OCI-LY7 (cell line): ENCODE measurements around the gene BTRC.

Experiments
- EZH2phosphoT487 ChIP-seq: fragments of 200-600 bp; sonication (generic); IDR thresholded peaks from 2 replicates; pipeline ENCODE4 v1.6.1; 2018; ENCODE audit warnings: low read depth, borderline replicate concordance, mild to moderate bottlenecking, mixed run types, antibody characterized with exemption, low read length, moderate library complexity, mixed read lengths
- TF ChIP-seq, protein P1 (sequence below): fragments of 200-600 bp; sonication (generic); conservative IDR thresholded peaks from 2 replicates; pipeline ENCODE4 v1.5.1; 2014; ENCODE audit warnings: mild to moderate bottlenecking, antibody characterized with exemption, low read length, moderate library complexity, mixed read lengths

DNA sequence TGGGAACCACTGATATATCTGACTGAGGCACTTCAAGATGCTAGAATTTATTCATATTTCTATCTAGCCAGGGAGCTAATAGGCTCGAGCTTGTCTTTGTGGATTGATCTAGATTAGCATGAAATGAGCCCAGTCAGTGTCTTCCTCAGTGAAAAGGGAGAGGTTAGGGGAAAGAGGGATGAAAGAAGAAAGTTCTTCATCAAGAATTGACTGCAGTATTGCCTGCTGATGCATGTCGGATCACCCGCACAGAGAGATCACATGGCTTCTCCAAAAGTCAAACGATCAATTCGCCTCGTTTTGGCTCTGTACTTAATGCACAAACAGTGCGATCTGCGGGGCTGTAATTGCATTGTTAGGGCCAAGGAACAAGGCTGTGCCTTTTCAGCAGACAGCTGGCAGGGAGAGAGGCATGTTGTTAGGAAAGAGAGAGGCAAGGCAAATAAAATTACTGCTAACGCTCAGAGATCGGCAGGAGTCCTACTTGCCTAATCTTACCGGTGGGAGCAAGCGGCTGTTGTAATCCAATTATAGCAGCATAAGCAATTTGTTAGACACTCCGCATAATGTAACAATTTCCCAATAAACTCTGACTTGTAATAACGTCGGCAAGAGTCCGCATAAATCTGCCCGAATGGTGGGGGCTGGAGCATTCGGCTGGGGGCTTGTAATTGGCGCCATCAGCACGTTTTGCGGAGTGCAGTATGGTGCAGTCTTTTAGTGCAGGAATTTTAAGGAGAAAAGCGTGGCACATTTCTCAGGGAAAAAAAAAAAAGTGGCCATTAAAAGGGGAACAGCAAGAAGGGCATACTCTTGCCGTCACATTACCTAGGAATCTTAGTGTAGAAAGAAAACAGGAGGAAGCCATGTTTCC, 132.0 kb downstream of the BTRC start:
- TF ChIP-seq EZH2phosphoT487 = no peak
- TF ChIP-seq, protein P1, sequence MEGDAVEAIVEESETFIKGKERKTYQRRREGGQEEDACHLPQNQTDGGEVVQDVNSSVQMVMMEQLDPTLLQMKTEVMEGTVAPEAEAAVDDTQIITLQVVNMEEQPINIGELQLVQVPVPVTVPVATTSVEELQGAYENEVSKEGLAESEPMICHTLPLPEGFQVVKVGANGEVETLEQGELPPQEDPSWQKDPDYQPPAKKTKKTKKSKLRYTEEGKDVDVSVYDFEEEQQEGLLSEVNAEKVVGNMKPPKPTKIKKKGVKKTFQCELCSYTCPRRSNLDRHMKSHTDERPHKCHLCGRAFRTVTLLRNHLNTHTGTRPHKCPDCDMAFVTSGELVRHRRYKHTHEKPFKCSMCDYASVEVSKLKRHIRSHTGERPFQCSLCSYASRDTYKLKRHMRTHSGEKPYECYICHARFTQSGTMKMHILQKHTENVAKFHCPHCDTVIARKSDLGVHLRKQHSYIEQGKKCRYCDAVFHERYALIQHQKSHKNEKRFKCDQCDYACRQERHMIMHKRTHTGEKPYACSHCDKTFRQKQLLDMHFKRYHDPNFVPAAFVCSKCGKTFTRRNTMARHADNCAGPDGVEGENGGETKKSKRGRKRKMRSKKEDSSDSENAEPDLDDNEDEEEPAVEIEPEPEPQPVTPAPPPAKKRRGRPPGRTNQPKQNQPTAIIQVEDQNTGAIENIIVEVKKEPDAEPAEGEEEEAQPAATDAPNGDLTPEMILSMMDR = no peak
